ENCODE results near the gene NDUFV2. TPM values are rescaled to one million over a fixed set of nuclear protein-coding genes. Genes with fewer than 3 reads are reported as not detected.

NDUFV2 gene
- total and polyA plus RNA-seq, 2 of the 8 experiments (the other 6 are each of a cell fraction or from before 2014, with no cell fraction given): 90.8 to 191 TPM

DNA sequence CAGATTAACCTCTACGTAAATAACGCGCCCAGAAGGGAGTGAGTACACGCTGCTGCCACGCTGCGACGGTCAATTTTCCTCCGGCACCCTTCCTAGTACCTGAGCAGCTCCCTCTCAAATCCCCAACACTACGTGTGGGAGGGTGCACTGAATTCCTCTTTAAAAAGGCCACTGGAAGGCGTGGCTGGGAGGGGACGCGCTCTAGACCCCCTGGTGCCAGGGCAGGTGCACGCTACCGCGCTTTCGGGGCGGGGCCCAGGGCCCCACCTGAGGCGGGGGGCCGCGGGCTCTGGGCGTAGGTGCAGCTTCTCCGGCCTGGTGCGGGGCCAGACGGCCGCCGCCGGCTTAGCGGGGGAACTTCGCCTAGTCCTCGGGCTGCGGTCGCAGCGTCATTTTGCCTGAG lies 33.4 kb downstream of the NDUFV2 start:
- H2BK5ac ChIP-seq (ENCODE audit: low read depth, low read length): peak overlapping the region; percentile 98
- peak overlapping the region; percentile 99 for H3K56ac ChIP-seq (replicated peaks; ENCODE audit: insufficient read length, low read depth, low read length)
- peak; percentile 62 to 89 for DNase-seq (ENCODE audit: low read depth in 1 of 2, low spot score in 2 of 2)
- H3K36me3 ChIP-seq (ENCODE audit: control insufficient read depth in 2 of 4, insufficient read depth in 4 of 4, low read length in 3 of 4): peaks cover 2 to 40% (median 11%) of the 10 kb centered on the region in 4 experiments; a peak in 5 of 8 replicates
- H3K18ac ChIP-seq (ENCODE audit: extremely low read depth, low read length): peak overlapping the region; percentile 99; the same call in 1 of the 2 replicates
- 0 out of 2 replicates have a peak overlapping the region, but pooled peaks have one; percentile 43 for H2BK20ac ChIP-seq (ENCODE audit: low read length)
- peak overlapping the region; percentile 83; the same call in 1 of the 2 replicates for H2BK15ac ChIP-seq (ENCODE audit: low read length)
- H4K8ac ChIP-seq (ENCODE audit: extremely low read depth, insufficient read depth, low read length): peak overlapping the region; percentile 93
- POLR2A ChIA-PET (ENCODE audit: partially characterized antibody): interaction anchor here (0.5 to 4.4 kb wide), 16 partner anchors 9 to 467 kb away, joined by 3 to 44 read pairs (median 5); partner anchors contain the start of genes NDUFV2 and TWSG1
- H3K27me3 ChIP-seq (replicated peaks in 1 of 4; ENCODE audit: control insufficient read depth in 3 of 4, extremely low read depth in 1 of 4, insufficient read depth in 3 of 4, low read length in 3 of 4): no peaks in the 10 kb centered on the region
- no peak overlapping the region; the same call in 1 of the 2 replicates for H2BK12ac ChIP-seq (ENCODE audit: low read depth, low read length)
- H3K23ac ChIP-seq (ENCODE audit: insufficient read length): peak overlapping the region; percentile 18
- H3K23me2 ChIP-seq (ENCODE audit: low read depth, low read length): peaks cover 8% of the 10 kb centered on the region
- H3K4me3 ChIP-seq (ENCODE audit: extremely low read depth in 1 of 4, insufficient read depth in 2 of 4, low read depth in 3 of 4, low read length in 4 of 4): peak overlapping the region; percentile 79 to 85 (median 80)
- peak overlapping the region; percentile 64 for H2BK120ac ChIP-seq (replicated peaks; ENCODE audit: low read depth, low read length)
- peaks cover 0 to 9% of the 10 kb centered on the region in 2 experiments for H4K20me1 ChIP-seq (replicated peaks in 1 of 2; ENCODE audit: control insufficient read depth in 1 of 2, insufficient read depth in 2 of 2, low read length in 2 of 2)
- H3K27ac ChIP-seq (ENCODE audit: low read depth, low read length): peak overlapping the region; percentile 92
- peak overlapping the region; percentile 19; the same call in 1 of the 2 replicates for H2AFZ ChIP-seq (ENCODE audit: low read length)
- peaks cover 7 to 37% of the 10 kb centered on the region in 2 experiments for H3K79me2 ChIP-seq (ENCODE audit: control insufficient read depth in 1 of 2, insufficient read depth in 2 of 2, low read length in 2 of 2)
- CTCF ChIA-PET (ENCODE audit: partially characterized antibody): interaction anchor here (0.5 to 1.2 kb wide), 3 partner anchors 12 to 102 kb away, joined by 3 to 4 read pairs (median 3); no protein-coding TSS in a partner anchor
- H3K9me3 ChIP-seq (ENCODE audit: insufficient read depth in 2 of 2, low read depth in 1 of 2, low read length in 1 of 2): no peaks in the 10 kb centered on the region
- H3K14ac ChIP-seq (ENCODE audit: insufficient read length): no peak overlapping the region
- no peak for FAIRE-seq
- peak overlapping the region; percentile 99 for H4K5ac ChIP-seq (ENCODE audit: insufficient read length, low read depth, low read length)
- H3K79me1 ChIP-seq (ENCODE audit: low read depth, low read length): peaks cover 4% of the 10 kb centered on the region; the same call in 1 of the 2 replicates
- peaks cover 0 to 3% (median 1%) of the 10 kb centered on the region in 4 experiments; a peak in 2 of 7 replicates for H3K4me1 ChIP-seq (replicated peaks in 1 of 4; ENCODE audit: control insufficient read depth in 3 of 4, insufficient read depth in 4 of 4, low read length in 3 of 4)
- H3K4me2 ChIP-seq (ENCODE audit: insufficient read depth in 1 of 2, low read depth in 2 of 2, low read length in 2 of 2): peak overlapping the region; percentile 74 to 90
- peak overlapping the region; percentile 98 for H4K91ac ChIP-seq (replicated peaks; ENCODE audit: insufficient read length, low read length)
- H3K9ac ChIP-seq (replicated peaks in 1 of 4; ENCODE audit: extremely low read depth in 1 of 4, low read depth in 3 of 4, low read length in 3 of 4): peak overlapping the region; percentile 75 to 87 (median 84)
- H3K4ac ChIP-seq (replicated peaks; ENCODE audit: insufficient read length, low read depth, low read length): peak overlapping the region; percentile 60
- 3% methylated on average over 32 of the region's 33 CpGs; no CpG with 5 or more reads in 1 of the 2 experiments for WGBS, 2 experiments (ENCODE audit: extremely low coverage in 1 of 2, insufficient coverage in 1 of 2, insufficient read length in 1 of 2, insufficient replicate concordance in 2 of 2, low coverage in 1 of 2, low lambda C conversion rate in 2 of 2, missing lambda C conversion rate in 1 of 2)
- H2AK5ac ChIP-seq (ENCODE audit: low read depth, low read length): 0 out of 2 replicates have a peak overlapping the region, but pooled peaks have one; percentile 56
- no peak for TF ChIP-seq CHD1 (IDR thresholded peaks at IDR 0.05; ENCODE audit: low read depth, low read length)
- peak; percentile 46; the same call in 1 of the 2 replicates for TF ChIP-seq TEAD4 (IDR thresholded peaks at IDR 0.05; ENCODE audit: low read depth, low read length)
- TF ChIP-seq SIN3A (conservative IDR thresholded peaks at IDR 0.05 in 1 of 2, IDR thresholded peaks at IDR 0.05 in 1 of 2; ENCODE audit: low read depth in 1 of 2, low read length in 2 of 2): peak in 1 of 2 experiments; percentile 29; a peak in 1 of 4 replicates
- no peak for TF ChIP-seq PHF8 (conservative IDR thresholded peaks at IDR 0.05; ENCODE audit: low read depth, low read length)
- TF ChIP-seq GABPA (IDR thresholded peaks at IDR 0.05; ENCODE audit: borderline replicate concordance, insufficient read depth, low read length): no peak
- 0 out of 4 replicates have a peak, but pooled peaks of 1 of the 2 experiments have one; percentile 25 for TF ChIP-seq HDAC2 (IDR thresholded peaks at IDR 0.05; ENCODE audit: borderline replicate concordance in 1 of 2, low read depth in 2 of 2, low read length in 2 of 2)
- TF ChIP-seq POLR2A (IDR thresholded peaks at IDR 0.05; ENCODE audit: control extremely low read depth in 1 of 2, low read depth in 2 of 2, low read length in 2 of 2): peak; percentile 89 to 93
- peak; percentile 67; the same call in 1 of the 2 replicates for TF ChIP-seq TAF1 (IDR thresholded peaks at IDR 0.05; ENCODE audit: low read depth, low read length)
- TF ChIP-seq SAP30 (IDR thresholded peaks at IDR 0.05; ENCODE audit: insufficient read depth, insufficient replicate concordance, low read length): peak; percentile 24
- no peak for TF ChIP-seq MAFK (IDR thresholded peaks at IDR 0.05; ENCODE audit: low read depth, low read length)
- TF ChIP-seq TAF7 (optimal IDR thresholded peaks at IDR 0.05; ENCODE audit: borderline replicate concordance, low read depth, low read length): peak; percentile 41
- TF ChIP-seq JUND (IDR thresholded peaks at IDR 0.05; ENCODE audit: low read length): no peak
